Ishikawa (cell line): ENCODE results near the gene RHOU.

Source experiments
- CEBPB ChIP-seq: IDR thresholded peaks from 2 replicates; pipeline ENCODE4 v1.6.1; 2012
- EP300 ChIP-seq: IDR thresholded peaks from 2 replicates; pipeline ENCODE4 v1.6.1; 2012; ENCODE audit warnings: borderline replicate concordance
- NFIC ChIP-seq: IDR thresholded peaks from 2 replicates; pipeline ENCODE4 v1.6.1; 2012
- RAD21 ChIP-seq: IDR thresholded peaks from 2 replicates; pipeline ENCODE4 v1.6.1; 2012; ENCODE audit warnings: low read depth
- TAF1 ChIP-seq: IDR thresholded peaks from 2 replicates; pipeline ENCODE4 v1.6.1; 2012; ENCODE audit warnings: low read depth, mild to moderate bottlenecking
- TCF12 ChIP-seq: IDR thresholded peaks from 2 replicates; pipeline ENCODE4 v1.6.1; 2012; ENCODE audit warnings: low read depth
- ZBTB7A ChIP-seq: IDR thresholded peaks from 2 replicates; pipeline ENCODE4 v1.6.1; 2012; ENCODE audit warnings: low read depth
- TF ChIP-seq, protein P1 (sequence below): IDR thresholded peaks from 2 replicates; pipeline ENCODE4 v1.6.1; 2012; ENCODE audit warnings: low read depth, mild to moderate bottlenecking

DNA sequence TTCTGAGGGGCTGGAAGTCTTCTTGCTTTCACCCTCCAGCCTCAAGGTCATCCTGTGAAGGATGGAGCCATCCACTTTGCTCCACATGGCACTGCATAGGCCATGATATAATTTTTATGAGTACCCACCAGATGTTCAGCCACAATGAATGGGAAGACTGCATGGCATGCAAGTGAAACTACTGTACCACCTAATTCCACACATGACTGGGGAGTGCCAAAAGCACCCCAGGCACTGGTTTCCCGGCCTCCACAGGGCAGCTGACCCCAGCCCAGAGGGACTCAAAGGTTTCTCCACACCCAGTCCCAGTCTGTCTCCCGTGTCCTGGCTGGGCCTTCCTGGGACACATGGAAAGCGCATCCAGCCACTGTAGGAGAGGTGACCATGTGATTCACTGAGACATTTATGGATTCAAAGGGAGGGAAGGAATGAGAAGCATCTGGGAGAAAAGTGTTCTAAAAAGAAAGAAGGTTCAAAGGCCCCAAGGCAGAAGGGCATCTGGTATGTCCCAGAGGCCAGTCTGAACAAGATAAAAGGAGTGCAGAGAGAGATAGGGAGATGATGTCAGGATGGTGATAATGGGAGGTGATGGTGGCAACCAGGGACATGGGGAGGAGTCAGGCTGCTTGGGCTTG is 12.1 kb downstream of the RHOU start:
- TF ChIP-seq, protein P1, sequence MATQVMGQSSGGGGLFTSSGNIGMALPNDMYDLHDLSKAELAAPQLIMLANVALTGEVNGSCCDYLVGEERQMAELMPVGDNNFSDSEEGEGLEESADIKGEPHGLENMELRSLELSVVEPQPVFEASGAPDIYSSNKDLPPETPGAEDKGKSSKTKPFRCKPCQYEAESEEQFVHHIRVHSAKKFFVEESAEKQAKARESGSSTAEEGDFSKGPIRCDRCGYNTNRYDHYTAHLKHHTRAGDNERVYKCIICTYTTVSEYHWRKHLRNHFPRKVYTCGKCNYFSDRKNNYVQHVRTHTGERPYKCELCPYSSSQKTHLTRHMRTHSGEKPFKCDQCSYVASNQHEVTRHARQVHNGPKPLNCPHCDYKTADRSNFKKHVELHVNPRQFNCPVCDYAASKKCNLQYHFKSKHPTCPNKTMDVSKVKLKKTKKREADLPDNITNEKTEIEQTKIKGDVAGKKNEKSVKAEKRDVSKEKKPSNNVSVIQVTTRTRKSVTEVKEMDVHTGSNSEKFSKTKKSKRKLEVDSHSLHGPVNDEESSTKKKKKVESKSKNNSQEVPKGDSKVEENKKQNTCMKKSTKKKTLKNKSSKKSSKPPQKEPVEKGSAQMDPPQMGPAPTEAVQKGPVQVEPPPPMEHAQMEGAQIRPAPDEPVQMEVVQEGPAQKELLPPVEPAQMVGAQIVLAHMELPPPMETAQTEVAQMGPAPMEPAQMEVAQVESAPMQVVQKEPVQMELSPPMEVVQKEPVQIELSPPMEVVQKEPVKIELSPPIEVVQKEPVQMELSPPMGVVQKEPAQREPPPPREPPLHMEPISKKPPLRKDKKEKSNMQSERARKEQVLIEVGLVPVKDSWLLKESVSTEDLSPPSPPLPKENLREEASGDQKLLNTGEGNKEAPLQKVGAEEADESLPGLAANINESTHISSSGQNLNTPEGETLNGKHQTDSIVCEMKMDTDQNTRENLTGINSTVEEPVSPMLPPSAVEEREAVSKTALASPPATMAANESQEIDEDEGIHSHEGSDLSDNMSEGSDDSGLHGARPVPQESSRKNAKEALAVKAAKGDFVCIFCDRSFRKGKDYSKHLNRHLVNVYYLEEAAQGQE, result no peak
- TF ChIP-seq RAD21 (no peak), TAF1 (no peak), EP300 (no peak), CEBPB (no peak), ZBTB7A (no peak), TCF12 (no peak), NFIC (no peak)
